GM12801 (cell line): ENCODE results near the gene RELL2.

Experiments
- CTCF ChIP-seq: IDR thresholded peaks from one replicate; pipeline ENCODE4 v1.5.1; 2011; ENCODE audit warnings: control low read depth; ENCODE audit not compliant: insufficient read length; ENCODE audit errors: extremely low read depth

The RELL2 gene, protein sequence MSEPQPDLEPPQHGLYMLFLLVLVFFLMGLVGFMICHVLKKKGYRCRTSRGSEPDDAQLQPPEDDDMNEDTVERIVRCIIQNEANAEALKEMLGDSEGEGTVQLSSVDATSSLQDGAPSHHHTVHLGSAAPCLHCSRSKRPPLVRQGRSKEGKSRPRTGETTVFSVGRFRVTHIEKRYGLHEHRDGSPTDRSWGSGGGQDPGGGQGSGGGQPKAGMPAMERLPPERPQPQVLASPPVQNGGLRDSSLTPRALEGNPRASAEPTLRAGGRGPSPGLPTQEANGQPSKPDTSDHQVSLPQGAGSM

GRCh38 chr5:141636413-141637122 lies at the start of gene RELL2, which contains the start of gene HDAC3:
Gene RELL2, plus strand, starts transcription at chr5:141636997. Its CDS starts 1,229 bp downstream, at chr5:141638226.
Gene HDAC3, minus strand, starts transcription at chr5:141636849. Its CDS starts 59 bp downstream, at chr5:141636790.
- TF ChIP-seq CTCF = no peak

- no peak for TF ChIP-seq CTCF
These were observed 46.7 kb upstream of the RELL2 start for GRCh38 chr5:141590127-141590526.

DNA sequence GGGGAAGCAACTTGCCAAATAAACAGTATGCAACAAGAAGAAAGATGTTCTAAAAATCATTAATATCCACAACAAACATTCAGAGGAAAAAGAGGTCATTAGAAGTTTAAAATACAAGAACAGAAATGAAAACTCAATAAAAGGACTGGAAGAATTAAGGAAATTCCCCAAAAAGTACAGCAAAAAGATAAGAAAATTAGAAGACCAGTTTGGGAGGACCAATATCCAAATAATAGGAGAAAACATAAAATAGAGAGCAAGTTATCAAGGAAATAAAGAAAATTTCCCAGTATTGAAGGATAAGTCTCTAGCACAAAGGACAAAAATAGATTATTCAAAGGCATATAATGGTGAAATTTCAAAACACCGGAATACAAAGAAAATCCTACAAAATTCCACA lies 39.9 kb upstream of the RELL2 start:
- TF ChIP-seq CTCF = no peak

- TF ChIP-seq CTCF = no peak
These were observed 39.4 kb upstream of the RELL2 start for GRCh38 chr5:141597394-141597793.

- TF ChIP-seq CTCF = no peak
These were observed 39.0 kb upstream of the RELL2 start for GRCh38 chr5:141597814-141598213.

DNA sequence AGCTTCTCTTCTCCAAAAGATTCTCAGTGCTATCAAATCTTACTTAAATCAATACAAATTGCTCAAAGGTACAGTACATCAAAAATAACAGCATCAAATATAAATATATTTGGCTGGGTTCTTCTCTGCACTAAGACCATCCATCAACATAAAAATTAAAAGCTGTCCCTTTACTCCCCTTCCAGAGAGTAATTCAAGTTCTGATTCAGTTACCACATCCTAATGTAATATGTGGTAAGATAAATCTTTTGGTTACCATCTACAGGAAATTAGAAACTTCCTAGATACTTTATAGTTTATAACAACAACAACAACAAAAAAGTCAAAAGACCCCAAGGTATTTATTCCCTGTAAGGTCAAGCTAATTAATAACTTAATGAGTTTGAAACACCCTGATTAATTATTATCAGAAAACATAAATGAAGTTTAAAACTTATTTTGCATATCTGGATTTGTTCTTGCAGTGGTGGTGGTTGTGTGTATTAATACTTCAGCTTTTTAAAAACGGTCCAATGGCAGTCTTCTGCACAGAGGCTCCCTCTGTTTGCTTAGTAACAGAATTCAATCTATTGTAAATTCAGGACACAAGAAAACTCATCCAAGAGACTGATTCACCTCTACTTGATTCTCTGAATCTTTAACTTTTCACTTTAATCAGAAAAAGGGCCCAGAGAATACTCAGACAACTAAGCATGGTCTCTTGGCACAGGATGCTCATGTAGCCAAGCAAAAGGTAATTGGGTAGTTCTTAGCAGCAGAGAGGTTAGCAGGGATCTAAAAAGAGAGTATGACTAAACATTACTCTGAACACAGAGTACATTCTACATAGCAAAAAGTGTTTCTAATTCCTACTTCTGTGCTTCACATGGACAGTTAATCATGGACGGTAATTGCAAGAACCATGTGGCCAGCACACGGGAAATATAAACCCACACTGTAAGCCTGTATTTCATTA lies 38.1 kb upstream of the RELL2 start:
- no peak for TF ChIP-seq CTCF

DNA sequence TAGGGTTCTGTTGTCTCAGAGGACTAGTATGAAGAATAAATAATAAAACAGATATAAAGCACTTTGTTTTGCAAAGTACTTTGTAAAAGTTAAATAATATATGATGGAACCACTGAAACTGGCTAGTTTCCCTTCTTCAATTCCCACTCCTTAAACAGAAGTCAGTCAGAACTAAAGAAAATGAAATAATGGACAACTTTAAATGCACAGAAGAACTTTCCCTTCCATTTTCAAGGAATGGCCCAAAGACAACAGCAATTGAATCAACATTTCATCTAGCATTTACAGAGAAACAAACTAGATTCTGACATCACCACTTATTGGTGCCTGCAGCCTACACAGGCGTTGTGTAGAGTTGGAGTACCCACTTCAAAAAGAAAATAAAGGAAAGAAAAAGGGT lies 34.2 kb upstream of the RELL2 start:
- no peak for TF ChIP-seq CTCF
